Germinal center (tissue), 1 donor: ENCODE results near the gene EHMT2.
A peak's percentile ranks its signal among the peaks of the same experiment; 100 is the strongest.
"Not testable (repeated sequence)": the region's sequence is repeated elsewhere in the genome, so short reads cannot be mapped to it uniquely, and the experiment has no call there.

Source experiments
- DNase-seq: peaks from one replicate; pipeline ENCODE4 v3.0.0; 2012; ENCODE audit warnings: mixed read lengths, low spot score

EHMT2 gene

DNA sequence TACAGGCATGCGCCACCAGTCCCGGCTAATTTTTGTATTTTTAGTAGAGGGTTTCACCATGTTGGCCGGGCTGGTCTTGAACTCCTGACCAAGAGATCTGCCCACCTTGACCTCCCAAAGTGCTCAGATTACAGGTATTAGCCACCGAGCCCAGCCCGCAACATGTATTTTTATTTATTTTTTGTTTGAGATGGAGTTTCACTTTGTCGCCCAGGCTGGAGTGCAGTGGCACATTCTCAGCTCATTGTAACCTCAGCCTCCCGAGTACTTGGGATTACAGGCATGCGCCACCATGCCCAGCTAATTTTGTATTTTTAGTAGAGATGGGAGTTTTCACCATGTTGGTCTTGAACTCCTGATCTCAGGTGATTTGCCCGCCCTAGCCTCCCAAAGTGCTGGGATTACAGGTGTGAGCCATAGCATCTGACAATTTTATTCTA is 59.4 kb downstream of the EHMT2 start:
- DNase-seq, result not testable (repeated sequence)

DNA sequence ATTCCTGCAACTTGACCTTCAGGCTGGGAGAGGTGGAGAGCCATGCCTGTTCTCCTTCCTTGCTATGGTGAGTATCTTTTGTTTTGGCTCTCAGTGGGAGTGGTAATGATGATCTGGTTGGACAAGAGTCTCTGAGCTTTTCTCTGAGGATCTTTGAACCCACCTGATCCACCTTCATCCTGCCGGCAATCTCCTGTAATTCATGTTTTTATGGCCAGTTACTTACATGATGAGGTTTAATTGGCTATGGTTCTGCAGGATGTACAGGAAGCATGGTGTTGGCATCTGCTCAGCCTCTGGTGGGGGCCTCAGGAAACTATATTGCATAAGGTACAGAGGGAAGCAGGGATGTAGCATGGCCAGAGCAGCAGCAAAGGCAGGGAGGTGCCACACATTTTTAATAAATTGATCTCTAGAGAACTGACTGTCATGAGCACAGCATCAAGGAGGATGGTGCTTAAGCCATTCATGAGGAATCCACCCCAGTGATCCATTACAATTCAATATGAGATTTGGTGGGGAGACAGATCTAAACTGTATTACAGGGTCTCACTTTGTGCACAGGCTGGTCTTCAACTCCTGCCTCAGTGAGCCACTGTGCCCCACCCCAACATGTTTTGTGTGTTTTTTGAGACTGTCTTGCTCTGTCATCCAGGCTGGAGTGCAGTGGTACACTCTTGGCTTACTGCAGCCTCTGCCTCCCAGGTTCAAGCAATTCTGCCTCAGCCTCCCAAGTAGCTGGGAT is 60.0 kb downstream of the EHMT2 start:
- DNase-seq, result no peak

GRCh38 chr6:31836474-31837368 is 60.8 kb downstream of the EHMT2 start:
- DNase-seq, result no peak

DNA sequence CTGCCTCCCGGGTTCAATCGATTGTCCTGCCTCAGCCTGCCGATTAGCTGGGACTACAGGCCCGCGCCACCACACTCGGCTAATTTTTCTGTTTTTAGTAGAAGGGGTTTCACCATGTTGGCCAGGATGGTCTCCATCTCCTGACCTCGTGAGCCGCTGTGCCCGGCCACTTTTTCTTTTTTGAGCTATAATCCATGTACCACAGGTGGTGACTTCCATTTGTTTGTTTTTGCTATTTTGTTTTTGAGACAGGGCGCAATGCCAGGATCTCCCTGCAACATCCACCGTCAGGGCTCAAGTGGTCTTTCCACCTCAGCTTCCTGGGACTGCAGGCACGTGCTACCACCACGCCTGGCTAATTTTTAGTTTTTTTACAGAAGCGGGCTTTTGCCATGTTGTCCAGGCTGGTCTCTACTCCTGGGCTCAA is 61.4 kb downstream of the EHMT2 start:
- DNase-seq, result no peak

DNA sequence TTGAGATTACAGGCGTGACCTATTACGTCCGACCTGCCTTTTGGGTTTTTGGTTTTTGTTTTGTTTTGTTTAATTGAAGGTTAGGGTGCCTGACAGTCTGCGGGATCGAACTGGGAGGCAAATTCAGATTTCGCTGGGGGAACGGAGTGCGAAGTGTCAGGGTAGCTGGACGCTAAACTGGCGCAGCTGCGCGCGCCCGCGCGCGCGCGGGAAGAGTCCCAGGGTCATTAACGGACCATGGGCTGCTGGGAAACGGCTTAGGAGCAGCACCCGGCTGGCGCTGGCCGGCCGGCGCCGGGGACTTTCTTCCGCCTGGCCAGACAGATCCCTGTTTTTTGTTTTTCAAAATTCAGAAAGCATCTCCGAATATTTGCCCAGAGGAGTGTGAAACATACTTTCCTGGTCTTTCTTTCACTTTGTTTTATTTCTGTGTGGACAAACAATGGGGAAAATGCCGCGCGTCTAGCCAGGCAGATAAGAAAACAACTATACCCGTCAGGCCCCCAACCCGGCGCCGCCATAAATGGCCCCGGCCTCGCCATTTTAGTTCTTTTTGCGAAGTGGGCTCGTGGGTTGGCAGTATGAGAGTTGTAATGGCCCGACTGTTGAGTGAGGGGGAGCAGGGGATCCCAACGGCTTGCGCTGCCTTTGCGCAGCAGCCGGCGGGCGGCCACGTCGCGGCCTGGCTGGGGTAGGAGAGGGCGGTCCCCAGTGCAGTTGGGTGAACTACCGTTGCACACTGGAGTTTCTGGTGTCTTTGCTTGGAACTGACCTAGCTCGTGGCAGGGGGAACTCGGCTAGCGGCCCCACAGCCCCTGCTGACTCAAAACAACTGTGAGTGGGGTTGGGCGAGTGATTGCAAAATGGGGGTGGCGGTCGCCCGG is 62.9 kb downstream of the EHMT2 start:
- peak; percentile 75 for DNase-seq

DNA sequence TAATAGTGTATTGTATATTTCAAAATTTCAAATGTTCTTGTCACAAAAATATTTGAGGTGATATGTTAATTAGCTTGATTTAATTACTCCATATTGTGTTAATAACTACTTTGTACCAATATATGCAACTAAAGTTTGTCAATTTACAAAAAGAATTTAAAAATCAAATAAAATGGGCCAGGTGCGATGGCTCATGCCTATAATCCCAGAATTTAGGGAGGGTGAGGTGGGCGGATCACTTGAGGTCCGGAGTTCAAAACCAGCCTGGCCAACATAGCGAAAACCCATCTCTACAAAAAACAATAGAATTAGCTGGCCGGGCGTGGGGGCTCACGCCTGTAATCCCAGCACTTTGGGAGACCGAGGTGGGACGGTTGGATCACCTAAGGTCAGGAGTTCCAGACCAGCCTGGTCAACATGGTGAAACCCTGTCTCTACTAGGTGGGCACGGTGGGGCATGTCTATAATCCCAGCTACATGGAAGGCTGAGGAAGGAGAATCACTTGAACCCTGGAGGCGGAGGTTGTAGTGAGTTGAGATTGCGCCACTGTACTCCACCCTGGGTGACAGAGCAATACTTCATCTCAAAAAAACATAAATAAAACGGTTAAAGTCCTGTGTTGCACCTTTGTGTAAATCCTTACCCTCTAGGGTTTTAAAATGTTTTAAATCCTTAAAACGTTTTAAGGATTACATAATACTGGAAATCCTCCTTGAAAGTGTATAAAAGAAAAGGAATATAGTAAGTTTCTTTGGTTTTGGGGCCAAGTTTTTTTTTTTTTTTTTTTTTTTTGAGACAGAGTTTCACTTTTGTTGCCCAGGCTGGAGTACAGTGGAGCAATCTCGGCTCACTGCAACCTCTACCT is 65.9 kb downstream of the EHMT2 start:
- DNase-seq, result no peak

GRCh38 chr6:31830886-31831335 is 66.6 kb downstream of the EHMT2 start:
- no peak for DNase-seq
